GM21737 (cell line): Measurements from ENCODE around the gene FIGNL2.
"Not testable (repeated sequence)": the region's sequence is repeated elsewhere in the genome, so short reads cannot be mapped to it uniquely, and the experiment has no call there.

Experiments
- ATAC-seq: cut with Tn5 transposase; IDR thresholded peaks from one replicate; pipeline ENCODE4 v1.9.1; 2021; ENCODE audit warnings: mild to moderate bottlenecking, moderate library complexity; ENCODE audit not compliant: unreplicated experiment

Gene FIGNL2

DNA sequence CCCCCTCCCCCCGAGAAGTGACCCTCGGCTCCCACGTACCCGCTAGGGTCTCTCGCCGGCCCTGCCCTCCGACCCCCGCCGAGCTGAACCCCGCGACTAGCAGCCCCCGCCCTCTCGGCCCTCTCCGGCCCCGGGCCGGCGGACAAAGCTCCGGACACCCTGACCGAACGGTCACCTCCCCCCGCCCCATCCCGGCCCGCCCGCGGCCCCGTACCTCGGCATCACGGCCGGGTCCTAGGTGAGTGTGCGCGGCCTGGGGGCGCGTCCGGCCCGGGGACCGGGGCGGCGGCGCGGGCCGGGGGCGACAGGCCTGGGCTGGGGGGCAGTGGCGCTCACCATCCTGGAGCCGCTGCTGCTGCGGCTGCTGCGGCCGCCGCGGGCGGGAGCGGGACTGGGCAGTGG lies at the start of gene FIGNL2:
TSS of gene FIGNL2 (minus strand) at position 393 of the 402 bp plus-strand sequence. CDS start 26,305 bp downstream, outside the sequence.
- ATAC-seq: no peak

DNA sequence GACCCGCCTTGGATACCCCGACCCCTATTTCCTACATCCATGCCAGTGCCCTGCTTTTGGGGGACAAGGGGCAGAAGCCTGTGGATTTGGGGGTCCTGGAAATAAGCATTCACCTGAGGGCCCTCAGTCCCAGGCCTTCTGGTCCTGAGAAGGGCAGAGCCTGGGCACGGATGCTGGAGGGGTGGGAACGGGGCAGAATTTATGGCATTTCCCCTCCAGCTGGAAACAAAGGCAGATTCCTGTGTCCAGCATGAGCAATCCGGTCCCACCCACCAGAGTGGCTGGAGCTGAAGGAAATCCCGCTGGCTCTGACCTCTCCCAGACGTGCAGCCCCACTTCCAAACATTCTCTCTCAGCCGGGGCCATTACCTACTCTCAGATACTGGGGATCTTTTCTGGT lies 48.7 kb upstream of the FIGNL2 start:
- ATAC-seq: no peak

DNA sequence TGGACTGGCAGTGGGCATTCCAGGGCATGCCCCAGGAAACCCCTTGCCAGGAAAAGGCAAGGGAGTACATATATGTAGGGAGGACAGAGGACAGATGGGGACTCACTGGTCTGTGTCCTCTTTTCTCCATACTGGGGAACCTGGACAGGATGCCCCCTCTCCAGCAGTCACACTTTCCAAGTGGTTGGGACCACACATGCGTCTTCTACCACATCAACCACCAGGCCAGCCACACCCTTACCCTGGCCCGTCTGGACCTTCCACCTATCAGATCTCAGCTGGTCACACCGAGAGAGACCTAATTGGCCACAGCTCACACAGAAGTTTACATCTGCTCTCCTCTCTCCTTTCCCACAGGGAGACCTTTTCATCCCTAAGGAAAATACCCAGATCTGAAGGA lies 47.7 kb upstream of the FIGNL2 start:
- ATAC-seq: no peak

GRCh38 chr12:51895378-51896135 lies 47.0 kb upstream of the FIGNL2 start:
- no peak for ATAC-seq

DNA sequence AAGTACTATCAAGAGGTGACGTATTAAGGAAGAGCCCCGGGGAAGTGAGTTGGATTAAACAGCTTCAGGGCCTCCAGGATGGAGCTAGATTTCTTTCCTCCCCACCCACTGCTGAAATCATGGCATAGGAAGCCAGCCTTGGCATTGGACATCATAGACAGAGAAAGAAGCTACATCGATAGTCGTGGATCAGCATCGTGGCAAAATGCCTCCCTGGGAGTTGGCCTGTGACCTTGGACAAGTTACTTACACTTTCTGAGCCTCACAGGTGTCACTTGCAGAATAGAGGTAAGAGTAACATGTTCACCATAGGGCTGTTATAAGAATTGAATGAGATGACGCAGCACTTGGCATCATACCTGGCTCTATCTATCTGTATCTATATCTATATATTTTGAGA lies 45.3 kb upstream of the FIGNL2 start:
- no peak for ATAC-seq

DNA sequence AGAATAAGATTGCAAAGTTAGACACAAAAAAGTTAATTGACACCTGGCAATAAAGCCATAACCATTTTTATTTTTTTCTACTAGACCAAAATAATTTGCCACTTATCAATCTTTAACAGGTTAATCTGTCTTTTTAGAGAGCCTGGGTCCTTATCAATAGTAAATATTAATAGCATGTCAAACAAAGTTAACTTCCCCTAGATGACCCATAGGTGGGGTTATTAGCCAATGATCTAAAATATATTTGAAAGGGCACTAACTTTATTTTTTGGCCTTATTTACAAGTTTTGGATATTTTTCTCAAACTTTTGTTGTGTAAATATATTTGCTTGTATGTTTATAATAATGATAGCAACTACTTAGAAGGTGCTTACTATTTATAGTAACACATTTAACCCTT lies 43.3 kb upstream of the FIGNL2 start:
- ATAC-seq: no peak

DNA sequence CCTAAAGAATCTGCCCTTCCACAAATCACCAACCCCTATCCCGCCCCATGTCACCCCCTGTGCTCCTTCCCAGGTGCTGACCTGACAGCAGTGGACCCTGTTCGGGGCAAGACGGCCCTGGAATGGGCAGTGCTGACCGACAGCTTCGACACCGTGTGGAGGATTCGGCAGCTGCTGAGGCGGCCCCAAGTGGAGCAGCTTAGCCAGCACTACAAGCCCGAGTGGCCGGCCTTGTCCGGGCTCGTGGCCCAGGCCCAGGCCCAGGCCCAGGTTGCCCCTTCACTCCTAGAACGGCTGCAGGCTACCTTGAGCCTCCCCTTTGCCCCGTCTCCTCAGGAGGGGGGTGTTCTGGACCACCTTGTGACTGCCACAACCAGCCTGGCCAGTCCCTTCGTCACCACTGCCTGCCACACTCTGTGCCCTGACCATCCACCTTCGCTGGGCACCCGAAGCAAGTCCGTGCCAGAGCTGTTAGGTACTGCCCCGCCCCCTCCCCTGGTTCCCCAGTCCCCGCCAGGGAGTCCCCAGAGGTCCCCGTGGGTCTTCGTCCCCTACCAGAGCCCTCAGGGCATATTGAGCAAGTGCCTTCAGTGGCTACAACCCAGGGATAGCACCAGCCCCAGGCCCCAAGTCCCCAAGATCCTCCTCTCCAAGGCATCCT lies 42.1 kb upstream of the FIGNL2 start:
- ATAC-seq: no peak

GRCh38 chr12:51890133-51890464 lies 41.6 kb upstream of the FIGNL2 start:
- ATAC-seq: no peak

- no peak for ATAC-seq
Observed at GRCh38 chr12:51889216-51890132, 41.0 kb upstream of the FIGNL2 start.

GRCh38 chr12:51888316-51889215 lies 40.0 kb upstream of the FIGNL2 start:
- no peak for ATAC-seq

DNA sequence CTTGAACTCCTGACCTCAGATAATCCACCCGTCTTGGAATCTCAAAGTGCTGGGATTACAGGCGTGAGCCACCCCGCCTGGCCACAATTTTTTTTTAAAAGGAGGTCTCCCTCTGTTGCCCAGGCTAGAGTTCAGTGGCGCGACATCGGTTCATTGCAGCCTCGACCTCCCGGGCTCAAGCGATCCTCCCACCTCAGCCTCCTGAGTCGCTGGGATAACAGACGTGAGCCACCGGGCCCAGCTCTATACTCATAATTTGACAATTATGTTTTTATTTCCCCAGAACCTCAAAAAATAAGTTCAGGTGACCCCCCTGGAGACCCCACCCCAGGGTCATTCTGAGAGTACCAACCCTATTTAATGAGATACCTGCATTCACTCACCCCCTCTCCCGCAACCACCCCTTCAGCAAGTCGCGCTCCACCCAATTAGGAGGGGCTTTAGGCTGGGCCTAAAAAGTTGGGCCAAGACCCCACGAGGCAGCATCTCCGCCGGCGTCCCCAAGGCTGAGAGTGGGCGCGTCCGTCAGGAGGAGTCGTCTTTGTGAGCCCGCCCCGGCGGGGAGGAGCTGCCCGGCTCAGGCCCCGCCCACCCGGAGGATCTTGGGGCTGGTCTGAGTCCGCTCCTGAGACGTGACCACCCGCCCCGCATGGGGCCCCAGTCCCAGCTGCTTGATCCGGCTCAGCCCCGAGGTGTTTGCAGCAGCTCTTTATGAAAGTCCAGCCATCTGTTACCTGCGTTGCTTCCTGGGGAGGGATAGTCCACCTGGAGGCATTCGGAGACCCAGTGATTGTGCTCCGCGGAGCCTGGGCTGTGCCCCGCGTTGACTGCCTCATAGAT lies 39.2 kb upstream of the FIGNL2 start, which contains the start of gene ANKRD33:
TSS of gene ANKRD33 (plus strand) at position 628 of the 840 bp plus-strand sequence. CDS start at position 712, 84 bp downstream.
- no peak for ATAC-seq

GRCh38 chr12:51886021-51886710 lies 37.6 kb upstream of the FIGNL2 start:
- ATAC-seq: no peak

DNA sequence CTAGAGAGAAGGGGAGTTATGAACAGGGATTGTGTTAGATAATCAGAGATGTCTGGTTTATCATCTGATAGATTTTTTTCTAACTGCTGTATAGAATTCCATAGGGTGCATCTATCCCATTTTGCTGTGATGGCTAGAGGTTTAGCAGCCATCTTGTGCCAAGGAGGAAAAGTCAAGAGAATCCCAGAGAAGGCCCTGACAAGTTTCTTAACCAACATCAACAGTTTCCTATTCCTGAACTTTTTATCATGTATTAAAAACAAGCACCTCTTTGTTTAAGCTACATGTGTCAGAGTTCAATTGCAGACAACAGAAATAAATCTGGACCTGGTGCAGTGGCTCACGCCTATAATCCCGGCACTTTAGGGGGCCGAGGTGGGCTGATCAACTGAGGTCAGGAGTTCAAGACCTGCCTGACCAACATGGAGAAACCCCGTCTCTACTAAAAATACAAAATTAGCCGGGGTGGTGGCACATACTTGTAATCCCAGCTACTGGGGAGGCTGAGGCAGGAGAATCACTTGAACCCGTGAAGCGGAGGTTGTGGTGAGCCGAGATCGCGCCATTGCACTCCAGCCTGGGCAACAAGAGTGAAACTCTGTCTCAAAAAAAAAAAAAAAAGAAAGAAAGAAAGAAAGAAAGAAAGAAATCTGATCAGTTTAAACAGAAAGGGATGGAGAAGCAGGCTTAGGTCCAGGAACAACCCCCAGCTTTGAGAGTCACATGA lies 36.9 kb upstream of the FIGNL2 start:
- not testable (repeated sequence) for ATAC-seq

- ATAC-seq: no peak
Observed at GRCh38 chr12:51884676-51885229, 36.2 kb upstream of the FIGNL2 start.

DNA sequence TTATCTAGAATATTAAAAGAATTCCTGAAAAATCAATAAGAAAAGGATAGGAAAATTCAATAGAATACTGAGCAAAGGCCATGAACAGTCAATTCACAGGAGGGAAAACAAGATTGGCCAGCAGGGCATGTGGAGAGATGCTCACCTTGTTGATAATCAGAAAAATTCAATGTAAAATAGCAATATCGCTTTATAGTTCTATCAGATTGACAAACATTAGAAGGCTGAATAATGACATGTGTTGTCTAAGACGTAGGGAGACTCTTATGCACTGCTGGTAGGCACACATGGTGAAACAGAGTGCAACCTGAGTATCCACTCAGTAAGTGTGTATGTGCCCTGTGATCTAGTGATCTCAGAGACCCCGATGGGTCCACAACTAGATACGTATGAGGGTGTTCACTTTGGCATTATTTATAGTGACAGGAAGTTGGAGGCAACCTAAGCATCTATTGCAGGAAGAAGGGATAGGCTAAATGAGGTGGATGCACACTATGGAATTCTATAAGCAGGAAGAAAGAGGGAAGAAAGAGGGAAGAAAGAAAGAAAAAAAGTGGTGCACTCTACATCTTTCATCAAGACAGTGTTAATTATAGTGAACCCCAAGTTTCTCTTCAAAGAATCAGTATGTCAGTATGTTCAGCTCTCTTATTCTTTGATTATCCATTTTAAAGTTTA lies 35.6 kb upstream of the FIGNL2 start:
- no peak for ATAC-seq

DNA sequence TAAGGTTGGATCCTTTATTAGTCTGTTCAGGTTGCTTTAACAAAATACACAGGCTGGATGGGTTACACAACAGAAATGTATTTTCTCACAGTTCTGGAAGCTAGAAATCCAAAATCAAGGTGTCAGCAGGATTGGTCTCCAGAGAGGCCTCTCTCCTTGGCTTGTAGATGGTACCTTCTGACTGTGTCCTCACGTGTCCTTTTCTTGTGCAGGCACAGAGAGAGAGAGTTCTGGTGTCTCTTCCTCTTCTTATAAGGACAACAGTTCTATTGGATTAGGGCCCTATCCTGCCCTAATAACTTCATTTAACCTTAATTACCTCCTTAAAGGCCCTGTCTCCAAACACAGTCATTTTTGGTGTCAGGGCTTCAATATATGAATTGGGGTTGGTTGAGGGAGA lies 34.8 kb upstream of the FIGNL2 start:
- no peak for ATAC-seq

DNA sequence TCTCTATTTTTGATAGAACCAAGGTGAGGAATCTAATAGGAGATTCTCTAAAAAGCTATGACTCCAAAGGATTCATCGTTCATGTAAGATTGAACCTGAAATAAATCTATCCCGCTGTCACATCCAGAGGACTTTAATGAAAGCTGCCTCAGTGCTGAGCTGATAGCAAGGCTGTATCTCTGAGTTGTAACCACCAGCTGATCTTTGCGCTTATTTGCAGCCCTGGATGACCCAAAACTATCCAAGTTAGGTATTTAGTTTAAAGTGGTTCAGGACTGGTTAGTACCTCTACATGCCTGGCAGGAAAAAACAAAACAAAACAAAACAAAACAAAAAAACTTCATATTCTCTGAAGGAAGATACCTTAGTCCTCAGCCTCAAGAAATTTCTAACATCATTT lies 30.6 kb upstream of the FIGNL2 start:
- ATAC-seq: no peak
